ENCODE measurements around the gene AP4M1. TPM values are rescaled to one million over a fixed set of nuclear protein-coding genes. Genes with fewer than 3 reads are reported as not detected.

AP4M1 gene
- total and polyA plus RNA-seq, 9 of the 15 experiments (the other 6 are each of a cell fraction or from before 2014, with no cell fraction given), result 1.3 to 30.9 (median 14.1) TPM

- TF ChIP-seq MXD1 (CRISPR knock-in tag; IDR thresholded peaks at IDR 0.05; ENCODE audit: borderline replicate concordance, poor library complexity, severe bottlenecking), result no peak
- peak; percentile 86 for TF ChIP-seq POLR2H (tag; IDR thresholded peaks at IDR 0.05; ENCODE audit: low read depth)
- TF ChIP-seq SRF (CRISPR knock-in tag; IDR thresholded peaks at IDR 0.05), result peak in 1 of 2 experiments; percentile 84; a peak in 2 of 4 replicates
- peak; percentile 78 for TF ChIP-seq MTA3 (IDR thresholded peaks at IDR 0.05; ENCODE audit: borderline replicate concordance)
- TF ChIP-seq ZNF217 (CRISPR knock-in tag; IDR thresholded peaks at IDR 0.05), result no peak
- TF ChIP-seq NKRF (IDR thresholded peaks at IDR 0.05; ENCODE audit: borderline replicate concordance), result peak; percentile 92
- peak in 1 of 2 experiments; percentile 63; a peak in 1 of 4 replicates for TF ChIP-seq ZMIZ1 (IDR thresholded peaks at IDR 0.05; ENCODE audit: low read depth in 2 of 2, low read length in 2 of 2)
- peak; percentile 85 to 88 for TF ChIP-seq NRF1 (conservative IDR thresholded peaks at IDR 0.05 in 1 of 2, IDR thresholded peaks at IDR 0.05 in 1 of 2)
- TF ChIP-seq ZNF263 (CRISPR knock-in tag; IDR thresholded peaks at IDR 0.05; ENCODE audit: borderline replicate concordance), result peak; percentile 16; the same call in 1 of the 2 replicates
- peak; percentile 92; the same call in 1 of the 2 replicates for TF ChIP-seq ZBTB49 (CRISPR knock-in tag; IDR thresholded peaks at IDR 0.05; ENCODE audit: borderline replicate concordance)
- no peak for TF ChIP-seq CBX2 (IDR thresholded peaks at IDR 0.05; ENCODE audit: insufficient read depth, low read length, poor library complexity, severe bottlenecking)
- no peak for TF ChIP-seq ZBTB8A (IDR thresholded peaks at IDR 0.05; ENCODE audit: partially characterized antibody)
- TF ChIP-seq ZSCAN29 (IDR thresholded peaks at IDR 0.05), result no peak
- peak; percentile 13 to 96; a peak in 3 of 4 replicates for TF ChIP-seq HDAC1 (IDR thresholded peaks at IDR 0.05)
- TF ChIP-seq SOX6 (IDR thresholded peaks at IDR 0.05), result peak; percentile 60; the same call in 1 of the 2 replicates
- peak; percentile 66 for TF ChIP-seq FUS (optimal IDR thresholded peaks at IDR 0.05; ENCODE audit: low read depth, low read length)
- TF ChIP-seq CGGBP1 (CRISPR knock-in tag; IDR thresholded peaks at IDR 0.05), result no peak
These were observed at the start of gene AP4M1, which contains the start of gene MCM7 (continued) for GRCh38 chr7:100101016-100101862.

Data from K562 (cell line).